ENCODE data around the gene RNF224.

DNA sequence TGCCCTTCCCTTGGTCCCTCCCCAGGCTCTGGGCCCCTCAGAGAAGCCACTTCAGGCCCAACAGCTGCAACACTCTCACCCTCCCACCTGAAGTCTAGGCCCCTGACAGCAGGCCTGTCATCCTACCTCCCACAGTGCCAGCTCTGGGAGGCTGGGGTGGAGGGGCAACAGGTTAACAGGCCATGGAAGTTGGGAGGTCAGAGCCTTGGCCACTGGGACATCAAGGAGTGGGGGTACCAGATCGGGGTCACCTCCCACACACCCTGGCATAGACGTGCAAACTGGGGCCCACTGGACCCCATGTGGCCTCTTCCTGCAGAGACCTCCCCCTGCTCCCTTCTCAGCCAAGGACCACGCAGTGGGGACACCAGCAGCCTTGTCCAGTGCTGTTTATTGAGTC lies 36.1 kb upstream of the RNF224 start:
- TF ChIP-seq CTCF (IDR thresholded peaks at IDR 0.05) (no peak), POLR2A (IDR thresholded peaks at IDR 0.05) (no peak)
